ENCODE results near the gene CYP2S1. TPM values are rescaled to one million over a fixed set of nuclear protein-coding genes. Genes with fewer than 3 reads are reported as not detected.

Gene CYP2S1
- total RNA-seq, 4 donors from 2014 or later, result 0.42 to 1.4 (median 0.63) TPM

DNA sequence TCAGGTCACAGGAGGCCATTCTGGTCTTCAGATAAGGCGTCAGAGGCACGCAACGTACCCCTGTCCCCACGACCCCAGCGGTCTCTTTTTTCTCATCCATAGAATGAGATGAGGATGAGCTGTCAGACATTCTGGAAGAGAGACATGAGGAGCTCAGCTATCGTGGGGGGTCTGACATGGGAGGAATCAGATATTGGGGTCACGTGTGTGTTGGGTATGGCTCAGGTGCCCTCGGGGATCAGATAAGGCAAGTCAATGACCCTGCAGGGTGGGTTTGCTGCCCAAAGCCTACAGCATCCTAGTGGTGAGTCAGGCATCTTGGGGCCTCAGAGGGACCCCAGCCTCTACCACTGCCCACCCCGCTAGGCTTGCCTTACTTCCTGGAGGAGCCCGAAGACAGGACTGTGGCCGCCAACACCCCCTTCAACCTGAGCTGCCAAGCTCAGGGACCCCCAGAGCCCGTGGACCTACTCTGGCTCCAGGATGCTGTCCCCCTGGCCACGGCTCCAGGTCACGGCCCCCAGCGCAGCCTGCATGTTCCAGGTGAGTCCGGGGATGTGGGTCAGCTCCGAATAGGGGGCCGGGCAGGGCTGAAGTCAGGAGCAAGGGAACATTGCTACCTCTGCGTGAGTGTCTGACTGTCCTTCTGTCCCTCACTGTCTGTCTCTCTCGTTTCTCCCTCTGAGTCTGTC is 28.6 kb downstream of the CYP2S1 start:
- Histone ChIP-seq H3K4me1 (peaks cover 0 to 83% (median 37%) of the 10 kb centered on the region in 4 donors), H3K27ac (peak overlapping the region; percentile 87 to 99 (median 94))
- TF ChIP-seq POLR2A (IDR thresholded peaks at IDR 0.05) (no peak), EP300 (IDR thresholded peaks at IDR 0.05) (no peak)
- TF ChIP-seq, protein P1, sequence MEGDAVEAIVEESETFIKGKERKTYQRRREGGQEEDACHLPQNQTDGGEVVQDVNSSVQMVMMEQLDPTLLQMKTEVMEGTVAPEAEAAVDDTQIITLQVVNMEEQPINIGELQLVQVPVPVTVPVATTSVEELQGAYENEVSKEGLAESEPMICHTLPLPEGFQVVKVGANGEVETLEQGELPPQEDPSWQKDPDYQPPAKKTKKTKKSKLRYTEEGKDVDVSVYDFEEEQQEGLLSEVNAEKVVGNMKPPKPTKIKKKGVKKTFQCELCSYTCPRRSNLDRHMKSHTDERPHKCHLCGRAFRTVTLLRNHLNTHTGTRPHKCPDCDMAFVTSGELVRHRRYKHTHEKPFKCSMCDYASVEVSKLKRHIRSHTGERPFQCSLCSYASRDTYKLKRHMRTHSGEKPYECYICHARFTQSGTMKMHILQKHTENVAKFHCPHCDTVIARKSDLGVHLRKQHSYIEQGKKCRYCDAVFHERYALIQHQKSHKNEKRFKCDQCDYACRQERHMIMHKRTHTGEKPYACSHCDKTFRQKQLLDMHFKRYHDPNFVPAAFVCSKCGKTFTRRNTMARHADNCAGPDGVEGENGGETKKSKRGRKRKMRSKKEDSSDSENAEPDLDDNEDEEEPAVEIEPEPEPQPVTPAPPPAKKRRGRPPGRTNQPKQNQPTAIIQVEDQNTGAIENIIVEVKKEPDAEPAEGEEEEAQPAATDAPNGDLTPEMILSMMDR (IDR thresholded peaks at IDR 0.05), result no peak

GRCh38 chr19:41222240-41222639 is 29.2 kb downstream of the CYP2S1 start:
- Histone ChIP-seq H3K27ac (peak overlapping the region in 3 of 4 donors; percentile 87 to 99 (median 98)), H3K36me3 (peaks cover 0 to 9% (median 0%) of the 10 kb centered on the region in 3 donors), H3K4me1 (peaks cover 0 to 83% (median 42%) of the 10 kb centered on the region in 4 donors), H3K9me3 (no peaks in the 10 kb centered on the region), H3K4me3 (no peak overlapping the region), H3K27me3 (no peaks in the 10 kb centered on the region)
- peak in 1 of 2 donors; percentile 38 for TF ChIP-seq EP300 (IDR thresholded peaks at IDR 0.05)
- TF ChIP-seq, protein P1 (IDR thresholded peaks at IDR 0.05), result no peak
- 43 to 54% methylated on average over 10 of the region's 10 CpGs for WGBS, 2 donors
- DNase-seq (ENCODE audit: low spot score in 2 of 2), result no peak

More for the DNA sequence above, 28.6 kb downstream of the CYP2S1 start:
- no peak for DNase-seq (ENCODE audit: low spot score in 2 of 2)
- H3K4me3 ChIP-seq, result peak overlapping the region in 2 of 4 donors; percentile 7
- no peaks in the 10 kb centered on the region for H3K27me3 ChIP-seq
- 60 to 77% methylated on average over 20 of the region's 20 CpGs for WGBS, 2 donors
- H3K9me3 ChIP-seq, result no peaks in the 10 kb centered on the region
- peaks cover 0 to 9% (median 0%) of the 10 kb centered on the region in 3 donors for H3K36me3 ChIP-seq

DNA sequence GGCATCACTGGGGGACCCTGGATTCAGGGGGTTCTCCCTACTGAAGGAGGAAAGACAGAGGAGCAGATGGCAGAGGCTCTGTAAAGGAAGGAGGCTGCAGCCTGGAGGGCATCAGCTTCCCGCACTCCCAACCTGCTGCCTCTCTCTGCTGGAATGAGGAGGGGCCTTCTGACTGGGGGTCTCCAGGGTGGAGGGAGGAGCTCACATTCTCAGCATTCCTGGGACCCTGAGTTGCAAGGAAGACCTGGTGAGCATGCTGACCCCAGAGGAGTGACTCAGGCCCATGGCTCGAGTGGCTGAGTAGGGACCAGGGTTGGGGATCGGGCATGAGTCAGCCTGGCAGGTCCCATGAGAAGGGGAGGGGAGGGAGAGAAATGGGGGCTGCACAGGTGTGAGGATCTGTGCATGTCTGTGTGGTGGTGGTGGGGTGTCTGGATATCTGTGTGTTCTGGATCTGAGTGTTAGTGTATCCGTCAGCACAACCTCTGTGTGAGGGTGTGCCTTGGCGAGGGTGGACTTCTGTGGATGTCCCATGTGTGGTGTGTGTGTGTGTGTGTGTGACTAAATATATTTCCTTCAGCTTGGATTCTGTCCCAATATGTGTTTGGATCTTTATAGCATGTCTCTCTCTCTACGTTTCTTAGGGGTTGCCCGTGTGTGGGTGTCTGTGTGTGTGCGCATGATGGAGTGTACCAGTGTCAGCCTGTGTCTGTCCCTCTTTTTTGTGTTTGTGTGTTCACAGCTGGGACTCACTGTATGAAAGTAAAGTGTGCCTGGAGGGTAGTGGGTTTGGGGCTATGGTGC is 30.6 kb downstream of the CYP2S1 start:
- 47 to 50% methylated on average over 8 of the region's 8 CpGs for WGBS, 2 donors
- H3K27me3 ChIP-seq, result no peaks in the 10 kb centered on the region
- peak overlapping the region in 1 of 4 donors; percentile 12 for H3K4me3 ChIP-seq
- TF ChIP-seq EP300 (IDR thresholded peaks at IDR 0.05), result no peak
- TF ChIP-seq, protein P1 (IDR thresholded peaks at IDR 0.05), result no peak
- TF ChIP-seq POLR2A (IDR thresholded peaks at IDR 0.05), result no peak
- peak overlapping the region in 3 of 4 donors; percentile 44 to 98 (median 98) for H3K27ac ChIP-seq
- DNase-seq (ENCODE audit: low spot score in 2 of 2), result no peak
- peaks cover 0 to 9% (median 0%) of the 10 kb centered on the region in 3 donors for H3K36me3 ChIP-seq
- H3K9me3 ChIP-seq, result no peaks in the 10 kb centered on the region
- H3K4me1 ChIP-seq, result peaks cover 0 to 75% (median 39%) of the 10 kb centered on the region in 4 donors

DNA sequence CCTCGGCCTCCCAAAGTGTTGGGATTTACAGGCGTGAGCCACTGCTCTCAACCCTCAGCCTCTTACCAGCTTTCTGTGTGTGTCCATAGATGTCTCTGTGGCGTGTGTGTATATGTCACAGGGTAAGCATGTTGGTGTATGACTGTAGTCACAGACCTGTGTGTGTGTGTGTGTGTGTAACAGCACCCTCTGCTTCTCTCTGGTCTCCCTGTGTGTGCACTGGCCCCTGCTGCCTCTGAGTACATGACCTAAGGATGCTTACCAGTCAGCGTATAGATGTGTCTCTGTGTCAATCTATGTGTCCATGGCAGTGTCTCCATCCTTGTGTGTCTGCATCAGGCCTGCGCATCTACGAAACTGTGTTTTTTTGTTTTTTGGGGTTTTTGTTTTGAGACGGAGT is 31.6 kb downstream of the CYP2S1 start:
- Histone ChIP-seq H3K4me3 (no peak overlapping the region), H3K9me3 (no peaks in the 10 kb centered on the region), H3K27ac (peak overlapping the region in 3 of 4 donors; percentile 44 to 98 (median 98)), H3K27me3 (no peaks in the 10 kb centered on the region), H3K4me1 (peaks cover 0 to 80% (median 39%) of the 10 kb centered on the region in 4 donors), H3K36me3 (peaks cover 0 to 9% (median 0%) of the 10 kb centered on the region in 3 donors)
- TF ChIP-seq, protein P1 (IDR thresholded peaks at IDR 0.05), result no peak
- TF ChIP-seq EP300 (IDR thresholded peaks at IDR 0.05), result no peak
- TF ChIP-seq POLR2A (IDR thresholded peaks at IDR 0.05), result no peak
- 88 to 96% methylated on average over 5 to 7 of the region's 7 CpGs for WGBS, 2 donors
- no peak for DNase-seq (ENCODE audit: low spot score in 2 of 2)
